KMS-11 (cell line): Measurements from ENCODE around the gene DMD.

Experiments
- H2AFZ ChIP-seq: fragments of 200-600 bp; sonication (generic); 2 replicates; pipeline ENCODE4 v1.6.1; 2016; ENCODE audit warnings: antibody characterized with exemption, mixed run types, low read depth
- H3K27ac ChIP-seq: fragments of 200-600 bp; sonication (generic); 2 replicates; pipeline ENCODE4 v1.6.1; 2016; ENCODE audit warnings: mild to moderate bottlenecking, mixed run types
- H3K27me3 ChIP-seq: fragments of 200-600 bp; sonication (generic); 2 replicates; pipeline ENCODE4 v1.6.1; 2017; ENCODE audit warnings: mild to moderate bottlenecking, low read depth, mixed run types, moderate library complexity; ENCODE audit not compliant: insufficient read depth
- H3K36me3 ChIP-seq: fragments of 200-600 bp; sonication (generic); 2 replicates; pipeline ENCODE4 v1.6.1; 2017; ENCODE audit warnings: mild to moderate bottlenecking, mixed run types; ENCODE audit not compliant: insufficient read depth
- H3K4me1 ChIP-seq: fragments of 200-600 bp; sonication (generic); 2 replicates; pipeline ENCODE4 v1.6.1; 2016; ENCODE audit warnings: mild to moderate bottlenecking, low read depth, mixed run types; ENCODE audit not compliant: poor library complexity, severe bottlenecking
- H3K4me2 ChIP-seq: fragments of 200-600 bp; sonication (generic); 2 replicates; pipeline ENCODE4 v1.7.0; 2016; ENCODE audit warnings: mild to moderate bottlenecking, mixed run types
- H3K4me3 ChIP-seq: fragments of 200-600 bp; sonication (generic); IDR thresholded peaks from 2 replicates; pipeline ENCODE4 v1.6.1; 2017; ENCODE audit warnings: low read depth, low read length, mixed read lengths; ENCODE audit not compliant: insufficient read depth
- H3K79me2 ChIP-seq: fragments of 200-600 bp; sonication (generic); 2 replicates; pipeline ENCODE4 v1.6.1; 2016; ENCODE audit warnings: low read depth, mixed run types; ENCODE audit not compliant: insufficient read depth
- H3K9ac ChIP-seq: fragments of 200-600 bp; sonication (generic); 2 replicates; pipeline ENCODE4 v1.6.1; 2016; ENCODE audit warnings: mild to moderate bottlenecking, mixed run types
- H4K20me1 ChIP-seq: fragments of 200-600 bp; sonication (generic); 2 replicates; pipeline ENCODE4 v1.6.1; 2016; ENCODE audit warnings: mild to moderate bottlenecking, mixed run types; ENCODE audit not compliant: insufficient read depth
- CTCF ChIP-seq: fragments of 200-600 bp; sonication (generic); conservative IDR thresholded peaks from 2 replicates; pipeline ENCODE4 v1.6.1; 2017; ENCODE audit warnings: low read depth, mild to moderate bottlenecking, antibody characterized with exemption, low read length, moderate library complexity, mixed read lengths

The DMD gene

GRCh38 chrX:31124536-31124935 lies 2086.8 kb downstream of the DMD start:
- no peaks in the 10 kb centered on the region for H3K36me3 ChIP-seq
- H3K4me2 ChIP-seq, result no peak overlapping the region
- H3K4me3 ChIP-seq, result no peak overlapping the region
- H3K9ac ChIP-seq, result no peak overlapping the region
- H3K4me1 ChIP-seq, result no peaks in the 10 kb centered on the region
- no peaks in the 10 kb centered on the region for H4K20me1 ChIP-seq
- no peak overlapping the region for H3K27ac ChIP-seq
- no peak for TF ChIP-seq CTCF
- H2AFZ ChIP-seq, result no peak overlapping the region
- H3K27me3 ChIP-seq, result no peaks in the 10 kb centered on the region
- H3K79me2 ChIP-seq, result no peaks in the 10 kb centered on the region

- Histone ChIP-seq H4K20me1 (no peaks in the 10 kb centered on the region), H3K27ac (no peak overlapping the region), H3K4me1 (no peaks in the 10 kb centered on the region), H3K27me3 (no peaks in the 10 kb centered on the region), H3K9ac (no peak overlapping the region), H3K79me2 (no peaks in the 10 kb centered on the region), H3K36me3 (no peaks in the 10 kb centered on the region), H2AFZ (no peak overlapping the region), H3K4me2 (no peak overlapping the region), H3K4me3 (no peak overlapping the region)
- no peak for TF ChIP-seq CTCF
Observed at GRCh38 chrX:31123335-31123734, 2088.0 kb downstream of the DMD start.

- H3K79me2 ChIP-seq, result no peaks in the 10 kb centered on the region
- no peak overlapping the region for H3K9ac ChIP-seq
- no peaks in the 10 kb centered on the region for H4K20me1 ChIP-seq
- no peak for TF ChIP-seq CTCF
- no peaks in the 10 kb centered on the region for H3K36me3 ChIP-seq
- no peaks in the 10 kb centered on the region for H3K4me1 ChIP-seq
- no peak overlapping the region for H3K4me2 ChIP-seq
- no peaks in the 10 kb centered on the region for H3K27me3 ChIP-seq
- no peak overlapping the region for H3K27ac ChIP-seq
- no peak overlapping the region for H2AFZ ChIP-seq
- H3K4me3 ChIP-seq, result no peak overlapping the region
Observed at GRCh38 chrX:31117266-31117665, 2094.1 kb downstream of the DMD start.

- TF ChIP-seq CTCF, result no peak
Observed at GRCh38 chrX:31115398-31115797, 2096.0 kb downstream of the DMD start.

GRCh38 chrX:31114858-31115257 lies 2096.5 kb downstream of the DMD start:
- no peak overlapping the region for H3K9ac ChIP-seq
- TF ChIP-seq CTCF, result no peak
- no peak overlapping the region for H3K4me2 ChIP-seq
- no peak overlapping the region for H3K4me3 ChIP-seq
- H2AFZ ChIP-seq, result no peak overlapping the region
- no peaks in the 10 kb centered on the region for H4K20me1 ChIP-seq
- no peaks in the 10 kb centered on the region for H3K36me3 ChIP-seq
- no peaks in the 10 kb centered on the region for H3K79me2 ChIP-seq
- H3K4me1 ChIP-seq, result no peaks in the 10 kb centered on the region
- no peaks in the 10 kb centered on the region for H3K27me3 ChIP-seq
- no peak overlapping the region for H3K27ac ChIP-seq

More at GRCh38 chrX:31115398-31115797, 2096.0 kb downstream of the DMD start:
- Histone ChIP-seq H2AFZ (no peak overlapping the region), H3K4me1 (no peaks in the 10 kb centered on the region), H3K27me3 (no peaks in the 10 kb centered on the region), H3K27ac (no peak overlapping the region), H4K20me1 (no peaks in the 10 kb centered on the region), H3K9ac (no peak overlapping the region), H3K36me3 (no peaks in the 10 kb centered on the region), H3K4me2 (no peak overlapping the region), H3K4me3 (no peak overlapping the region), H3K79me2 (no peaks in the 10 kb centered on the region)
